Body of pancreas (tissue), 4 donors: ENCODE results near the gene MPC1.

Experiments used
- CTCF ChIP-seq, 7 experiments: fragments of 450-650 bp in 4 of 7; fragments of 200-600 bp in 3 of 7; sonication (generic) in 3 of 7; IDR thresholded peaks; one replicate each; pipeline ENCODE4 v1.5.1; 2016 to 2019; ENCODE audit warnings: antibody characterized with exemption in 7 of 7
- POLR2A ChIP-seq, 3 donors: fragments of 450-650 bp; IDR thresholded peaks; one replicate each; pipeline ENCODE4 v1.6.1; 2016; ENCODE audit warnings: antibody characterized with exemption in 3 of 3, mild to moderate bottlenecking in 2 of 3

GRCh38 chr6:166315436-166315835, 67.3 kb downstream of the MPC1 start:
- TF ChIP-seq CTCF (IDR thresholded peaks at IDR 0.05) (no peak), POLR2A (IDR thresholded peaks at IDR 0.05) (no peak)
